ENCODE data around the gene USH2A.

Gene USH2A

DNA sequence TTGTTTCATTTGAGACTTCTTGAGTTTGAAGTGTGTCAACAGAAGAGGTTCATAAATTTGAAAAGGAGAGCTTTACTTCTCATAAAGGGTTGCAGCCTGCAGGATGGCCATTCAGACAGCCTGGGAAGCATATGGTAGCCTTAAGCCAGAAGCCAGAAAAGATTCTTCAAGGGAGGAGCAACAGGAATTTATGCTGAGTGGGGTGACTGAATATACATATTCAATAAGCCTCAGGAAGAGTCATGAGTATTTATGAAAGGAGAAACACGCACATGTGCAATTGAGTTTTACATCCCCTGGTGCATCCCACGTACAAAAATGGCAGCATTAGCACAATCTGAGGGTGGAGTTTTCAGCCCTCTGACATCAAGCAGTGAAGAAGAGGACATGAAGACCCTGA, 565.9 kb downstream of the USH2A start:
- no peaks in the 10 kb centered on the region for H4K20me1 ChIP-seq (ENCODE audit: low read depth, low read length)
- H3K9ac ChIP-seq (ENCODE audit: low read length): no peak overlapping the region
- TF ChIP-seq EZH2phosphoT487 (conservative IDR thresholded peaks at IDR 0.05; ENCODE audit: low read length) (no peak), CTCF (IDR thresholded peaks at IDR 0.05; ENCODE audit: insufficient read depth, low read length, poor library complexity, severe bottlenecking) (no peak)
- H3K36me3 ChIP-seq (ENCODE audit: low read length): no peaks in the 10 kb centered on the region
- H3K9me3 ChIP-seq (ENCODE audit: insufficient read depth, low read length): no peaks in the 10 kb centered on the region
- no peaks in the 10 kb centered on the region for H3F3A ChIP-seq (ENCODE audit: insufficient read depth)
- no peak overlapping the region for H3K4me3 ChIP-seq (ENCODE audit: insufficient read depth, low read length, poor library complexity, severe bottlenecking)
- H3K9me2 ChIP-seq (replicated peaks; ENCODE audit: insufficient read depth, low read length): no peaks in the 10 kb centered on the region
- no peak overlapping the region for H2AFZ ChIP-seq (ENCODE audit: low read depth, low read length, severe bottlenecking)
- H3K79me2 ChIP-seq (ENCODE audit: insufficient read depth, low read length): no peaks in the 10 kb centered on the region
- H3K27me3 ChIP-seq (ENCODE audit: low read length): no peaks in the 10 kb centered on the region
- H3K4me2 ChIP-seq (ENCODE audit: low read depth, low read length, poor library complexity, severe bottlenecking): no peak overlapping the region
- H3K27ac ChIP-seq (ENCODE audit: low read depth, low read length): no peak overlapping the region

GRCh38 chr1:215845234-215845891, 577.9 kb downstream of the USH2A start:
- Histone ChIP-seq H3K36me3 (ENCODE audit: low read length) (no peaks in the 10 kb centered on the region), H3K9me3 (ENCODE audit: insufficient read depth, low read length) (no peaks in the 10 kb centered on the region), H4K20me1 (ENCODE audit: low read depth, low read length) (no peaks in the 10 kb centered on the region), H2AFZ (ENCODE audit: low read depth, low read length, severe bottlenecking) (no peak overlapping the region), H3K79me2 (ENCODE audit: insufficient read depth, low read length) (no peaks in the 10 kb centered on the region), H3K27me3 (ENCODE audit: low read length) (no peaks in the 10 kb centered on the region), H3K9ac (ENCODE audit: low read length) (no peak overlapping the region), H3K9me2 (replicated peaks; ENCODE audit: insufficient read depth, low read length) (no peaks in the 10 kb centered on the region), H3K4me3 (ENCODE audit: insufficient read depth, low read length, poor library complexity, severe bottlenecking) (no peak overlapping the region), H3K4me2 (ENCODE audit: low read depth, low read length, poor library complexity, severe bottlenecking) (no peak overlapping the region), H3K27ac (ENCODE audit: low read depth, low read length) (no peak overlapping the region), H3F3A (ENCODE audit: insufficient read depth) (no peaks in the 10 kb centered on the region)
- TF ChIP-seq CTCF (IDR thresholded peaks at IDR 0.05; ENCODE audit: insufficient read depth, low read length, poor library complexity, severe bottlenecking) (no peak), EZH2phosphoT487 (conservative IDR thresholded peaks at IDR 0.05; ENCODE audit: low read length) (no peak)

GRCh38 chr1:215844777-215845176, 578.5 kb downstream of the USH2A start:
- no peaks in the 10 kb centered on the region for H3K9me3 ChIP-seq (ENCODE audit: insufficient read depth, low read length)
- H3K79me2 ChIP-seq (ENCODE audit: insufficient read depth, low read length): no peaks in the 10 kb centered on the region
- no peaks in the 10 kb centered on the region for H3K27me3 ChIP-seq (ENCODE audit: low read length)
- TF ChIP-seq CTCF (IDR thresholded peaks at IDR 0.05; ENCODE audit: insufficient read depth, low read length, poor library complexity, severe bottlenecking) (no peak), EZH2phosphoT487 (conservative IDR thresholded peaks at IDR 0.05; ENCODE audit: low read length) (no peak)
- H3F3A ChIP-seq (ENCODE audit: insufficient read depth): no peaks in the 10 kb centered on the region
- no peak overlapping the region for H3K4me2 ChIP-seq (ENCODE audit: low read depth, low read length, poor library complexity, severe bottlenecking)
- H3K27ac ChIP-seq (ENCODE audit: low read depth, low read length): no peak overlapping the region
- H4K20me1 ChIP-seq (ENCODE audit: low read depth, low read length): no peaks in the 10 kb centered on the region
- H3K36me3 ChIP-seq (ENCODE audit: low read length): no peaks in the 10 kb centered on the region
- H3K4me3 ChIP-seq (ENCODE audit: insufficient read depth, low read length, poor library complexity, severe bottlenecking): no peak overlapping the region
- H3K9me2 ChIP-seq (replicated peaks; ENCODE audit: insufficient read depth, low read length): no peaks in the 10 kb centered on the region
- no peak overlapping the region for H3K9ac ChIP-seq (ENCODE audit: low read length)
- no peak overlapping the region for H2AFZ ChIP-seq (ENCODE audit: low read depth, low read length, severe bottlenecking)

Data from SU-DHL-6 (cell line).